ENCODE data around the gene HNRNPH2.

The HNRNPH2 gene

DNA sequence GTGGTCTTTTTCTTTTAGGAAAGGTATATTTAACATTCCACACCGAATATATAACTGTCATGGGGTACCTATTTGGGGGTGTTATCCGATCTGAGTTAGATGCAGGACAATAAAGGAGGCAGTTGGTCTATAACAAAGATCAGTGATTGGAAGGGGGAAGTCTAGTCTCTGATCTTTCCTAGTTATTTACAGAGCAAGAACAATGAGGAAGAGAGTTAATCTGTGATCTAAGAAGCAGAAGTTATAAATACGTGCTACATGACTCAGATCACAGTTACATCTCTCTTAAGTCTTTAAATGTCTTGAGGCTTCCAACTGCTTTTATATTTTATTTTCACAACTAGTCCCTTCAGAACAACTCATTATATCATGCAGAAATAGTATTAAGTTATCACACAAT lies 44.0 kb downstream of the HNRNPH2 start:
- in situ Hi-C loops (cut with MboI; ENCODE audit: low sequenced_read_pairs): no loop called here

DNA sequence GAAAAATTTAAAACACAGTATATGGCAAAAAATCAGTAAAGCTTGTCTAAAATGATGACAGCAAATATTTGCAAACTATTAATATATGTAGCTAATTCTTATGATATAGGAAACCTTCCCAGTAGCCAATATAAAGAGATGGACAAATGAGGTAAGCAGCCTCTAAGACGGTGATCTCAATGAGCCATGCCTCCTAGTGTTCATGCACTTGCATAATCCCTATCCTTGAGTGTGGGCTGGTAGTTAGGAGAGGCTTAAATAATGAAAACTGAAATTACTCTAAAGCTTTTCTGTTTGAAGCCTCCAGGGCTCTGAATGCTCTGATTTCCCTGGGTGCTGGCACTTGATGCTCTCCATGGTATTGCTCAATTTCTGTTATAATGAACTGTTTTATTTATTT lies 52.6 kb downstream of the HNRNPH2 start:
- in situ Hi-C loops (cut with MboI; ENCODE audit: low sequenced_read_pairs): no loop called here

DNA sequence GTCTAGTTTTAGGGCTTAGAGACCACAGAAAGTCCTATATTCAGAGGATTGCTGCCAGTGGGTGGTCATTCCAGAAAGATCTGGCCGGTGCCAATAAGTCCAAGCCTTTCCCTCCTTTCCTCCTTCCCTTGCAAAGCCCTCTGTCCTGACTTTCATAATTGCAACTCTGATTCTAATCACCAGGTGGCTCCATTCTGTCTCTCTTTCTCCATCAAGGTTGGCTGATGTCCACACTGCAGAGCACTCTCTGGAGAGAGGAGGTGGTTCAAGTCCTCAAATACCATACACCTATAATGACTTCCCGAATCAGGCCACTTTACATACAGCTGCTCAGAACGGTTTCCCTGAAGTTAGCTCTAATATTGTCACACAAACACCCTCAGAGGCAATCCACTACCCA lies 54.9 kb downstream of the HNRNPH2 start:
- in situ Hi-C loops (cut with MboI; ENCODE audit: low sequenced_read_pairs): no loop called here
